Stomach (tissue), 4 donors: ENCODE data around the gene FAM120A.

Experiments used
- POLR2A ChIP-seq, 4 donors: fragments of 450-650 bp; IDR thresholded peaks; one replicate each; pipeline ENCODE4 v1.6.1; 2016; ENCODE audit warnings: antibody characterized with exemption in 4 of 4, control low read depth in 2 of 4, mild to moderate bottlenecking in 1 of 4, moderate library complexity in 1 of 4
- POLR2AphosphoS5 ChIP-seq, 3 donors: sonication (generic); formaldehyde crosslinking; IDR thresholded peaks; one replicate each; pipeline ENCODE4 v1.6.1; 2016; ENCODE audit warnings: antibody characterized with exemption in 3 of 3
- TF ChIP-seq, protein P1 (sequence below), 7 experiments: fragments of 450-650 bp in 4 of 7; fragments of 200-600 bp in 3 of 7; sonication (generic) in 3 of 7; IDR thresholded peaks; one replicate each; pipeline ENCODE4 v1.5.1; 2016 to 2019; ENCODE audit warnings: antibody characterized with exemption in 7 of 7, control low read depth in 2 of 7, mild to moderate bottlenecking in 1 of 7

DNA sequence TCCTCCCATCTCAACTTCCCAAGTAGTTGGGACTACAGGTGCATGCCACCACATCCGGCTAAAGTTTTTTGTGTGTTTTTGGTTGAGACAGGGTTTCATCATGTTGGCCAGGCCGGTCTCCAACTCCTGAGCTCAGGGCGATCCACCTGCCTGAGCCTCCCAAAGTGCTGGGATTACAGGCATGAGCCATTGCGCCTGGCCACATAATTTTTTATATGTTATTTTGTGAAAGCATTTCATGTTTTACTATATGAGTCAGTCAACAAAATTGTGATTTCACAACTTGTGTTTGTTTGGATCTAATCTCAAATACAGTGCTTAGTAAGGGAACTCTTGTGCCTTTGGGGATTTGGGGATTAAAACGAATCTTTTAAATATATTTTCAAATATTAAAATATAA, 21.9 kb downstream of the FAM120A start:
- TF ChIP-seq, protein P1, sequence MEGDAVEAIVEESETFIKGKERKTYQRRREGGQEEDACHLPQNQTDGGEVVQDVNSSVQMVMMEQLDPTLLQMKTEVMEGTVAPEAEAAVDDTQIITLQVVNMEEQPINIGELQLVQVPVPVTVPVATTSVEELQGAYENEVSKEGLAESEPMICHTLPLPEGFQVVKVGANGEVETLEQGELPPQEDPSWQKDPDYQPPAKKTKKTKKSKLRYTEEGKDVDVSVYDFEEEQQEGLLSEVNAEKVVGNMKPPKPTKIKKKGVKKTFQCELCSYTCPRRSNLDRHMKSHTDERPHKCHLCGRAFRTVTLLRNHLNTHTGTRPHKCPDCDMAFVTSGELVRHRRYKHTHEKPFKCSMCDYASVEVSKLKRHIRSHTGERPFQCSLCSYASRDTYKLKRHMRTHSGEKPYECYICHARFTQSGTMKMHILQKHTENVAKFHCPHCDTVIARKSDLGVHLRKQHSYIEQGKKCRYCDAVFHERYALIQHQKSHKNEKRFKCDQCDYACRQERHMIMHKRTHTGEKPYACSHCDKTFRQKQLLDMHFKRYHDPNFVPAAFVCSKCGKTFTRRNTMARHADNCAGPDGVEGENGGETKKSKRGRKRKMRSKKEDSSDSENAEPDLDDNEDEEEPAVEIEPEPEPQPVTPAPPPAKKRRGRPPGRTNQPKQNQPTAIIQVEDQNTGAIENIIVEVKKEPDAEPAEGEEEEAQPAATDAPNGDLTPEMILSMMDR (IDR thresholded peaks at IDR 0.05), result no peak
- TF ChIP-seq POLR2A (IDR thresholded peaks at IDR 0.05) (no peak), POLR2AphosphoS5 (IDR thresholded peaks at IDR 0.05) (no peak)
